HG03135 (cell line): ENCODE data around the gene KHDC1.
A peak's percentile ranks its signal among the peaks of the same experiment; 100 is the strongest.
"Not testable (repeated sequence)": the region's sequence is repeated elsewhere in the genome, so short reads cannot be mapped to it uniquely, and the experiment has no call there.

Experiments used
- ATAC-seq: cut with Tn5 transposase; IDR thresholded peaks from one replicate; pipeline ENCODE4 v1.9.1; 2021; ENCODE audit warnings: mild to moderate bottlenecking, moderate library complexity; ENCODE audit not compliant: unreplicated experiment

The KHDC1 gene, protein sequence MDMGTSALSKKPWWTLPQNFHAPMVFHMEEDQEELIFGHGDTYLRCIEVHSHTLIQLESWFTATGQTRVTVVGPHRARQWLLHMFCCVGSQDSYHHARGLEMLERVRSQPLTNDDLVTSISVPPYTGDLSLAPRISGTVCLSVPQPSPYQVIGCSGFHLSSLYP

GRCh38 chr6:73262671-73263569, at the start of gene KHDC1:
Gene KHDC1 (minus strand): TSS chr6:73263196. CDS start chr6:73242517, 20,679 bp downstream.
- ATAC-seq = peak; percentile 89

DNA sequence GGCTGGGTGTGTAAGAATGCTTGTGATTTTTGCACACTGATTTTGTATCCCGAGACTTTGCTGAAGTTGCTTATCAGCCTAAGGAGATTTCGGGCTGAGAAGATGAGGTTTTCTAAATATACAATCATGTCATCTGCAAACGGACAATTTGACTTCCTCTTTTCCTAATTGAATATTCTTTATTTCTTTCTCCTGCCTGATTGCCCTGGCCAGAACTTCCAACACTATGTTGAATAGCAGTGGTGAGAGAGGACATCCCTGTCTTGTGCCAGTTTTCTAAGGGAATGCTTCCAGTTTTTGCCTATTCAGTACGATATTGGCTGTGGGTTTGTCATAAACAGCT, 47.5 kb upstream of the KHDC1 start:
- peak; percentile 7 for ATAC-seq

DNA sequence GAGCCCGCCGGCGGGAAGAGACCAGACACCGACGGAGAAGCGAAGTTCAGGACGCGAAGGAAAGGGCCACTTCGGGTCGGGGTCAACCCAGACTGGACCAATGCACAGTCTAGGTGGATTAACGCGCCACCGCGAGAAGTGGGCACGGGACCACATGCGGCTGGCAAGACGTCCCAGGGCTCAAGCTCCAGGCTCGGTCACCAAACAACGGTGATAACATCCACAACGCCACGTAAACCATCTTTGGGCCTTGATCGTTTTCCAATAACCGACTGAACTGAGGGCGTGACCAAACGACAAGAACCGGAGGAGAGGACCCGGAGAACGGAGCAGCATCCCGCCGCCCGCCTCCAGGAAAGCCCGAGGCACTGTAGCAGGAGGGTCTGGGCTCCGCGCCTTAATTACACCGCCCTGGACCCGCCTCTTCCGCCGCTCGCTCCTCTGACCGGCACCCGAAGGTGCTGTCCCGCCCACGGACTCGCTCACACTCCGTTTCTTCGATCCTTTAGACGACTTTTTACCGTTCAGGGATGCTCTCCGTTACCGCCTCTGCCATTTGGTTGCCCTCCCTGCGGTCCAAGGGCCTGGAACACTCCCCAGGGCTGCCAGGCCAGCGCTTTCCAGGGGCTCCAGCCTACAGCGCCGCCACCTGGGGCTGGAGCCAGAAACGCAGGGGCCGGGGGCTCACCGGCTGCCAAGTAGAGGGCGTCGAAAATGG, 46.9 kb upstream of the KHDC1 start:
- ATAC-seq = peak; percentile 97

DNA sequence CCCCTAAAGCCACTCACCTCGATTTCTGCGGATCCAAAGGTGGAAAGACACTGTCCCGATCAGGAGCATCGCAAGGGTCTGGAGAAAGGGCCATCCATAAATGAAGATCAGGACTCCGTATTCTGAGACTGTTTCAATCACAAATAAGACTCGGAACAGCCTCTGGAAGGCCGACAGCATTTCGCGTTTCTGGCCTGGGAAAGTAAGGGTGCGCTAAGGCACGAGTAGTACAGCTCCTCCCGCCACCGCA, 46.5 kb upstream of the KHDC1 start:
- no peak for ATAC-seq

DNA sequence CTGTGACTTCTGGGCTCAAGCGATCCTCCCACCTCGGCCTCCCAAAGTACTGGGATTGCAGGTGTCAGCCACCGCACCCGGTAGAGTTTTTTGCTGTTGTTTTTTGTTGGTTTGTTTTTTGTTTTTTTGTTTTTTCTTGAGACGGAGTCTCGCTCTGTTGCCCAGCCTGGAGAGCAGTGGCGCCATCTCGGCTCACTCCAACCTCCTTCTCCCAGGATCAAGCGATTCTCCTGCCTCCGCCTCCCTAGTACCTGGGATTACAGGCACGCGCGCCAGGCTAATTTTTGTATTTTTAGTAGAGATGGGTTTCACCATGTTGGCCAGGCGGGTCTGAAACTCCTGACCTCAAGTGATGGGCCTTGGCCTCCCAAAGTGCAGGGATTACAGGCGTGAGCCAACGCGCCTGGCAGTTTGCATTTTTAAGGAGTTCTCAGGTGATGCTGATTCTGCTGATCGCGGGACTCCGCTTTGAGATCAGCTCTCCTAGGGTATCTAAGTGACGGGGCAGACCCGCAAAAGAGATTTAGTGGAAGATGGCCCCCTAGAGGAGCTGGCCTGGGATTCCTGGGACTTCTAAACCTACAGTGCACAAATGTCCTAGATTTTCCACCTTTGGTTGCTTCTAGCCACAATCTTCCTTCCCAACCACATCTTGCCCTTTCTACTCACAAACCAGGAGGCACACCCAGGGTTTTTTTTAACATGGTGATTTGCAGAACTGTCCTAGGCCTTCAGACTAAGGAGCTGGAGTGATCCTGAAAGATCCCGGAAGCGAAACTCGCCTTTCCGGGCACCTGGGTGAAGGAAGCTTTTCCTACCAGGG, 45.9 kb upstream of the KHDC1 start:
- no peak for ATAC-seq

DNA sequence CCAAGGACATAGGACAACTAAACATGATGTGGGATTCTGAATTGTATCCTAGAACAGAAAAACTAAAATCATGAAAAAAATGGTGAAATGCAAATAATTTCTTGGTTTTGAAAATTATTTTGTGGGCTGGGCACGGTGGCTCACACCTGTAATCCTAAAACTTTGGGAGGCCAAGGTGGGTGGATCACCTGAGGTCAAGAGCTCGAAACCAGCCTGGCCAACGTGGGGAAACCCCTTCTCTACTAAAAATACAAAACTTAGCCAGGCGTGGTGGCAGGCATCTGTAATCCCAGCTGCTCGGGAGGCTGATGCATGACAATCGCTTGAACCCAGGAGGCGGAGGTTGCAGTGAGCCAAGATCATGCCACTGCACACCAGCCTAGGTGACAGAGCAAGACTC, 40.8 kb upstream of the KHDC1 start:
- not testable (repeated sequence) for ATAC-seq

GRCh38 chr6:73302339-73302738, 39.3 kb upstream of the KHDC1 start:
- ATAC-seq = no peak

DNA sequence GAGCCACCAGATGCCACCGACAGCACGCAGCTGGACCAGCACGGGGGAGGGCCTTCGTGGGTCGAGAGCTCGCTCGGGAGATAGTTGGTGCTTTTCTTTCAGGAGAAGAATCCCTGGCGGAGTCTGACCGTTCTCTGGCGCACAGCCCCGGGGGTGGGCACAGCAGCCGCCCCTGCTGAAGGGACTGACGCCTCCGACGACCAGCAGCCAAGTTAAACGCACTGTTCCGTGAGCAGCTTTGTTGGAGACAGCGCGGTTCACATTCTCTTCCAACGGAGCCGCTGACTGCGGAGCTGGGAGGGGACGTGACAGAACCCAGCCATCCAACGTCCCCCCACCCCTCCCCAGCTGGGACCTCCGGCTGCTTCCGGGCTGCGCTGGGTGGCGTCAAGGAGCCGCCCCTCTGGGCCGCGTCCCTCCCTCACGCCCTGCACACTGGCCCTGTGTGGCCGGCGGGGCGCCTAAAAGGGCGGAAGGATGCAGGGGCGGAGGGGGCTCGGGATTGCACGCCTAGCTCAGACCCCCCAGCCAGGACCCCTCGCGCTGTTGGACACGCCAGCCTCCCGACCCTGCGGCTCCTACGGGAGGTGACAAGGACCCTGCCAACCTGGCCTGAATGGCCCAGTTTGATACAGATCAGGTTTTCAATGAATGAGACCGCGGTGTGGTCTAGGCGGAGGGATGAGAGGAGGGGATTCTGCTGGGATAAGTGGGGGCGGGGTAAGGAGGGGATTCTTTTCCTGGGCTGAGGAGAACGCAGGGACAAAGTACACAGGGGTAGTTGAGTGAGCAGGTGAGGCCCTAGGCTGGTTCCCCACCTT, 36.4 kb upstream of the KHDC1 start:
- no peak for ATAC-seq

- no peak for ATAC-seq
Observed at GRCh38 chr6:73293331-73293730, 30.3 kb upstream of the KHDC1 start.

GRCh38 chr6:73290435-73290834, 27.4 kb upstream of the KHDC1 start:
- no peak for ATAC-seq

- no peak for ATAC-seq
Observed at GRCh38 chr6:73286752-73287151, 23.8 kb upstream of the KHDC1 start.

DNA sequence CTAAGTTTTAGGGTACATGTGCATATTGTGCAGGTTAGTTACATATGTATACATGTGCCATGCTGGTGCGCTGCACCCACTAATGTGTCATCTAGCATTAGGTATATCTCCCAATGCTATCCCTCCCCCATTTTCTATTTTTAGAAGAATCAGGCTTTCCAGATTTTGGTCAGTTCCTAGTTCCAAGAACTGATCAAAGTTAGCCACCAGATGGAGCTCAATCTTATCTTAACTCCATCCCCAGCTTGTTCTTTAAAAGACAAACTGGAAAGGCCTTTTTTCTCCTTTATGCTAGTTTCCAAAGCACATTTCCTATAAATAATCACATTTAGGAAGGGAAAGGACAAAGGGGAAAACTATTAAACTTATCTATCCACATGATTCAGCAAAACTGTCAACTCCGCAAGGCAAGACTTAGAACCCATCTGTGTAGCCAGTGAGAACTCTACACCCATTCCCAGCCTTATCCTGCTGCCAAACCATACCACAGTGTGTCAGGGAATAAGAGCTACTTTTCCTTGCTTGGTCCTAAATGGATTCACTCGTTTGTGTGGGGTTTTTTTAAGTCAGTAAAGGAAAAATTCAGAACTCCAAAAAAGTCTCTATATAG, 22.8 kb upstream of the KHDC1 start:
- ATAC-seq = no peak

GRCh38 chr6:73282871-73283270, 19.9 kb upstream of the KHDC1 start:
- no peak for ATAC-seq

DNA sequence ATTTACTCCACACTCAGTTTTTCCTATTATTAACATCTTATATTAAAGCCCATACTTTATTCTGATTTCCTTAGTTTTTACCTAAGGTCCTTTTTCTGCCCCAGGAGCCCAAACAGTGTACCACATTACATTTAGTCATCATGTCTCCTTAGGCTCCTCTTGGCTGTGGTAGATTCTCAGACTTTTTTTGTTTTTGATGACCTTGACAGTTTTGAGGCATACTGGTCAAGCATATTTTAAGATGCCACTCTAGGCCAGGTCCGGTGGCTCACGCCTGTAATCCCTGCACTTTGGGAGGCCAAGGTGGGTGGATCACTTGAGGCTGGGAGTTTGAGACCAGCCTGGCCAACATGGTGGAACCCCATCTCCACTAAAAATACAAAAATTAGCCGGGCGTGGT, 18.7 kb upstream of the KHDC1 start:
- ATAC-seq = not testable (repeated sequence)

DNA sequence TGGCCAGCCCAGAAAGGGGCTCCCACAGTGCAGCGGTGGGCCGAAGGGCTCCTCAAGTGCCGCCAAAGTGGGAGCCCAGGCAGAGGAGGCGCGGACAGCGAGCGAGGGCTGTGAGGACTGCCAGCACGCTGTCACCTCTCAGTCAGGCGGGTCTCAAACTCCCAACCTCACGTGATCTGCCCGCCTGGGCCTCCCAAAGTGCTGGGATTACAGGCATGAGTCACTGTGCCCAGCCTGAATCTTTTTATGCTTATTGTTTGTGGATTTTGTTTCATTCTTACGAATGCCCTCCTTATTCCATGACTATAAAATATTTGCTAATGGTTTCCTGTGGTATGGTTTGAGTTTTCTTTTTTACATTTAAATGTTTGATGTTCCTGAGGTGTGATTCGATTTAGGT, 6.3 kb upstream of the KHDC1 start:
- ATAC-seq = not testable (repeated sequence)

- ATAC-seq = not testable (repeated sequence)
Observed at GRCh38 chr6:73268896-73269295, 5.9 kb upstream of the KHDC1 start.

GRCh38 chr6:73264446-73264845, 1.4 kb upstream of the KHDC1 start:
- ATAC-seq = no peak

DNA sequence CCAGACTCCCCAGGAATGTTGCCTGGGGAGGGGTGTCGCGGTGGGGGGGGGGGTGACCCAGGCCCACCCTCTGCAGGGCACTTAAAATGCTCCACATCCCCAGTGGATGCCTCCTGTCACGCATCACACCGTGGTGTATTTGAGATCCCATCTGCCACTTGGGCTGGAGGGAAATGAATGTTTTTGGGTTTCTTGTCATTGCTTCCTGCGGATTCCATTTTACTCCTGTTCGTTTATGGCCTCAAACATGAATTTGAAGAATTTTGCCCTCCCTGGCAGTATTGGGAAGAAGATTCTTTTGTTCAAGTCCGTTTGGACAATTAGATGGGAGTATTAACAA, 544 bp upstream of the KHDC1 start:
- ATAC-seq = peak; percentile 8

- no peak for ATAC-seq
Observed at GRCh38 chr6:73258721-73259120, 4.3 kb downstream of the KHDC1 start.

GRCh38 chr6:73254323-73254722, 8.7 kb downstream of the KHDC1 start:
- ATAC-seq = not testable (repeated sequence)
